Activated CD4-positive, alpha-beta T cell treated with anti-CD3 and anti-CD28 coated beads for 4 hours (primary cell): ENCODE results near the gene DGCR2.
"Not testable (repeated sequence)": the region's sequence is repeated elsewhere in the genome, so short reads cannot be mapped to it uniquely, and the experiment has no call there.

Experiments
- DNase-seq, 2 donors: peaks; one replicate each; pipeline ENCODE4 v3.0.0-alpha.2; 2020

The DGCR2 gene

DNA sequence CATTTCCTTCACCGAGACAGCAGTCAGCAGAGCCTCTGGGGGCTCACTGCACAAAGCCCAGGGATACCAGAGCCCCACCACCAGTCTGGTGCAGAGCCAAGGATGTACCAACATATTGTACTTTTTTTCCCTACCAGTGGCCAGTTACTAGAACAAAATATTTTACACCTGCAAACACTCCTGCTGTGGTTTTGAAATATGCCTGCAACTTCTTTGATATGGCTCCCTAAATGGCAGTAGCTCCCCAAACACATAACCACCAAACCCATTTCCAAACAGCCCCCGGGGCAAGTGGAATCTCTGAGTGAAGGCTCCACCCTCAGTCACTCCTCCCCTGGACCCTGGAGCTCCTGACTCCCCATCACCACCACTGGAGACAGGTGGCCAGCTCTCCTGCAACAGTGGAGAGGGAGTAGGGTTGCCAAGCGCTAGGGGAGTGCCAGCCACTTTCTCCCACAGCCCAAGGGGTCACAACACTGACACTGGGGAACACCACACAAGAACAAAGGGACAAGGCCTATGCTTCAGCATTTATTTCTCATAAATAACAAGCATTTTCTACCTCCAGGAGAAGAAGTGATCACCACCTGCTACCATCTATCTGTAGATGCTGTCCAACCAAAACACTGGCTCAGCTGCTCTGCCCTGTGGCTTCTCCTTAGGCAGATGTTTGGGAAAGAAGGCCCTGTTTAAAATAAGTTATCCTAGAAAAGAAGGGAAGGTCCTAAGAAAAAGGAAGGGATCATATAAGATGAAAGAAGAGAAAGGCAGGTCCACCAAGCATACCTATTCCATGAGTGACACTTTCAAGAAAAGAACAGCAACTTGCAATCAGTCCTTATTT is 15.1 kb downstream of the DGCR2 start:
- DNase-seq: no peak

DNA sequence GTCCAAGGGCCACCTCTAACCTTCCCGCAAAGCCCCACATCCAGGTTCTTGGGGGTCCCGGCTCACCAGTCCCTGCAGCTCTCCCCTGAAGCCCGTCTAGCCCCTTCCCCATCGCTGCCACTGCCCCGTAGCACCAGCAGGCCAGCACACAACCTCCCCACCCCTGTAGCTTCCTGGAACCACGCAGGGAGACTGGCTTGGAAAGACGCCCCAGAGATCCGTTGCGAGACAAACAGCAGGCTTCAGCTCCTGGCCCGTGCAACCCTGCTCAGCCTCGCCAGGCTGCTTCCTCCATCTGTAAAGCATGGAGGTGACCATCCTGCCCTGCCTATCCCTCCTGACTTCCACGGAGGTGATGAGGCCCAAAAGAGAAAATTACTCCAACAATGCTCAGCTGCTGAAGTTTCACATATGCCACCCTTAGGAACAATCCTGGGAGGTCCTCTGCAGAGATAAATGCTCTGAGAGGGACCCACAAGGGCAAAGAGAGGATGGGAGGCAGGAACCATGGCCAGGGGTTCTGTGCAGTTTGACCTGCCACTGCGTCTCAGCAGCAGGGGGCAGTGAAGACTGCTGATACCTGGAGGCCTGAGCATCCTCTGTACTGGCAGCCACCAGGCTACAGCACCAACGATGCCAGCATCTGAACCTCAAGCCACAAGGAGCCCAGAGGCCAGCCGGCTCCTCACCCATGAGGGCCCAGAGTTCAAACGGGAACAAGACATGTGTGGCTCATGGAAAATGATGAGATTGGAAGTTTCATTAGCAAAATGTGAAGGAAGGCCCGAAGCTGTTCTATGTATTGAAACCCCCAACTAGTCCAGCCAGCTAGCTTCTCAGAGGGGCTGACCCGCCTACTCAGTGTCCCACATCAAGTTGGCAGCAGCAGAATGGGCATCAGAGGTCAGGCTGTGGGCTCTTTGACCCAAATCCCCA is 16.1 kb downstream of the DGCR2 start:
- peak; percentile 41 to 49 for DNase-seq

DNA sequence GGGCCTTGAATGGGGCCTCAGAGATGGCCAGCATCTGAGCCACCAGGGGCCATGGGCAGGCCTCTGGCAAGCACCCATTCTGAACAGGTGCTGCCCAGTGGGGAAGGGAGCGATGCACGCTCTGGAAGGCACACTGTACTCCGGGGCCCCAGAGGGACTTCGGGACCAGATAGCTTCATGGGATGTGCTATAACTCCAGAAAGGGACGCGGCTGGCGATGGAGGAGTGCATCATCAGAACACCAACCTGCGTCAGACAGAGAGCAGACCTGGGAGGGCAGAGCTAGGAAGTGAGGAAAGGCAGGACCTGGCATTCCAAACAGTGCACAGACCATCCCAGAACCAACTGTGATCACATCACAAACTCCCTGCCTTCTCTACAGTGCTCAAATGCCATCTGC is 16.8 kb downstream of the DGCR2 start:
- no peak for DNase-seq

DNA sequence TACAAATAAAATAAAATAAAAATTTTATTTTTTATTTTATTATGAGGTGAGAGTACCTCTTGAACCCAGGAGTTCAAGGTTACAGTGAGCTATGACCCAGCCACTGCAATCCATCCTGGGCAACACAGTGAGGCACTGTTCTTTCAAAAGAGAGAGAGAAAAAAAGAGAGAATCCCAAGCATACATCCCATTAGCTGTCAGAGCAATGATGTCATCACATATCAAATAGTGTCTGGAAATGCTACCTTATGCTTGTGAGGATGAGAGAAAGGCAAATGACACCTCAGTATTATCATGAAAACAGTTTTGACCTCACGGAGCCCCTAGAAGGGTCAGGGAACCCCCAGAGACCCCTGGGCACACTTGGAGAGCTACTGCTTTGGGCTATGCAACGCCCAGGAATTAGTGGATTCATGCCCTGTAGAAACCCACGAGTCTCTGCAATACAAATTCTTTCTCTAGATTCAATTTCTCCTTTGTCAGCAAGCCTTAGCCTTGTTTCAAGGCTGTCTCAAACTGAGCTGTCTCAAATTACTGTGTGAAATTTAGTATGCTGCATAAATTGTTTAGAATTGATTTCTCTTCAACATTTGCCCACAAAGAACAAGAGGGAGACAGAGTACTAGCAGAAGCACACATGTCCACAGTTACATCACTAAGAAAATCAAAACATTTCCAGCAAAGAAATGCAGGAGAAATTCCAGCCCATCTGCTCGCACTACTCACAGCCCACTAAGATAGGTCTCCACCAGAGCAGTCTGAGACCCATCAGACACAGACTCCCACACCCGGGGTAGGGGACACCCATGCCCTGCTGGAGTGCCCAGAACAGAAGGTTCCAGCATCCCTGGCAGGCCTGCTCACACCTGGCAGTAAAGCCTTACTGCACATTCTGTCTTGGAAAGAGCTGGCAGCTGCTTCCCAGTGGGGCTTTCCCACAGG is 18.1 kb downstream of the DGCR2 start:
- DNase-seq: no peak

DNA sequence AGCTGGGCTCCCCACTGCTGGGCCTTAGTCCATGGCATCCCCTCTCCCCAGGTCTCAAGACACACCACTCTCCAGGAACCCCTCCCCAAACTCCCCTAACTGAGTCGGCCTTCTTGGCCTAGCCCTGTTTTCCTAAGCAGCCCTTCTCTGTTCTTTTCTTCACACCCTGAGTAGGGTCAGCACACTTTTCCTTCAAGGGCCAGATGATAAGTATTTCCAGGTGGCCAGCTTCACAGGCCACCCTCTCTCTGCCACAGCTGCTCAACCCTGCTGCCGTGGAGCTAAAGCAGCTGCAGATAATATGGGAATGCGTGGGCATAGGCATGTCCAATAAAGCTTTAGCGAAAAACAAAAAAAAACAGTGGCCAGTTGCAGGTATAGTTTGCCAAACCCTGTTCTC is 24.1 kb downstream of the DGCR2 start:
- no peak for DNase-seq

DNA sequence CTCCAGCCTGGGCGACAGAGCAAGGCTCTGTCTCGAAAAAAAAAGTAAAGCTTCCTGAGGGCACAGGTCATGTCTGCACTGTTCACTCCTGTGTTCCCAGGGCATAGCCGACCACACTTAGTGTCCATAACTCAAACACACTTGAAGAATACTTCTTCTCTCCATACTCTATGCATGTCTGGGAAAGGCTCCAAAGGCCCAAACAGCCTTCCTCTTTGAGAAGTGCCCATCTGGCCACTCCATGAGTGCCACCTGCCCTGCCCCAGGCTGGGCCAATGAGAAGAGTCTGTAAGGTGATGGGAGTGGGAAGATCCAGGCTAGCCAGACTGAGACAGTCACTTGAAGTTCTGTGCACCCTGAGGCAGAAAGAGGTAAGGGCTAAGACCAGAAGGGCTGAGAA is 24.7 kb downstream of the DGCR2 start:
- DNase-seq: no peak

DNA sequence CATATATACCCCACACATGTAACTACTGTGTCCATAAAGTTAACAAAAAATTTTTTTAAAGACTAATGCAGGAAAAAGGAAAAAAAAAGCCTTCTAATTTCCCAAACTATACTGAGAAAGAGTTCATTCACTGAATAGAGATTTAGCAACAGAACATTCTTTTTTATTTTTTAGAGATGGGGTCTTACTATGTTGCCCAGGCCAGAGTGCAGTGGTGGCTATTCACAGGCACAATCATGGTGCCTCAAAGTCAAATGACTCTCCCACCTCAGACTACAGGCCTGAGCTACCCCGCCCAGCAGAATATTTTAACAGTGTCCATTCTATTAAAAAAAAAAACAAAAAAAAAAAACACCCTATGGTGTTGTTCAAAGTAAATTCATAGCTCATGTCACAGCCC is 25.7 kb downstream of the DGCR2 start:
- no peak for DNase-seq

DNA sequence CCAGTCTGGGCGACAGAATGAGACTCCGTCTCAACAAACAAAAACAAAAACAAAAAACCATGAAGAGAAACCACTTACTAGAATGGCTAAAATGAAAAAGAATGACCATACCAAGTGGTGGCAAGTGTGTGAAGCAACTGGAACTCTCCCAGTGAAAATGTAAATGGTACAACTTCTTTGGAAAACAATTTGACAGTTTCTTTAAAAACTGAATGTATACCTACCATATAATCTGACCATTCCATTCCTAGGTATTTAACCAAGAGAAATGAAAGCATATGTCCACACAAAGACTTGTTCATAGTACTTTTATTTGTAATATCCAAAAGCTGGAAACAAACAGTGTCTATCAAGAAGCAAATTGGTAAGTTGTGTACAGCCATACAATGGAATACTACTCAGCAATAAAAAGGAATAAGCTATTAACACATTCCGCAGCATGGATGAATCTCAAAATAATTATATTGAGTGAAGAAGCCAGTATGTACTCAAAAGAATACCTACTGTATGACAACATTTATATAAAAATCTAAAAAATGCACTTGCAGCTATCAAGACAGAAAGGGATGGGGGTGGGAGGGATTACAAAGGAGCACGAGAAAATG is 27.7 kb downstream of the DGCR2 start:
- no peak for DNase-seq

DNA sequence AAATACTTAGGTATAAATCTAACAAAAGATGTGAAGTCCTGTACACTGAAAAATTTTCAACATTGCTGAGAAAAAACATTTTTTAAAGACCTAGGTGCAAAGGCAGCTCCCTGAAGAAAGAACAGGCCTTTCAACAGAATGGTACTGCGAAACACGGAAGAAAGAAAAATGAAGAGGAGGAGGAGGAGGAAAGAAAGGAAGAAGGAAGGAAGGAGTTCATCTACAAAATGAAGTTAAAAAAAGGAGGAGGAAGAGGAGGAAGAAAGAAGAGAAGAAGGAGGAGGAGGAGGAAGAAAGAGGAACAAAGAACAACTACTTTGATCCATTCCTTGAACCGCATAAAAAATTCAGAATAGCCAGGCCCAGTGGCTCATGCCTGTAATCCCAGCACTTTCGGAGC is 29.5 kb downstream of the DGCR2 start:
- no peak for DNase-seq

DNA sequence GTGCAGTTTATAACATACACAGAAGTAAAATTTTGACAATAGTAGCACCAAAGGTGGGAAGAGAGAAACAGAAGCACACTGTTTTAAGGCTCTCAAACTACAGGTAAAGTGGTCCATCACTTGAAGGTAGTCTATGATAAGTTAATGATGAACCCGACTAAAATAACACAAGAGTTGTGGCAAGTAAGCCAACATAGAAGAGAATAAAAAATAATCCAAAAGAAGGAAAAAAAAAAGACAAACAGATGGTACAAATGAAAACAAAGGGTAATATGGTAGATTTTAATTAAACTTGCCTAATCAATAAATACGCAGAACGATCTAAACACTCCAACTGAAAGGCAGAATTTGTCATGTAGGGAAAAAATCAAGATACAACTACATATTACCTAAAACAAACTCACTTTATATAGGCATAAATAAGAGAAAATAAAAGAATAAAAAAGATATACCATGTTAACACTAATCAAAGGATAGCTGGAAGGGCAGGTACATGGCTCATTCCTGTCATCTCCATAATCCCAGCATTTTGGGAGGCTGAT is 31.6 kb downstream of the DGCR2 start:
- DNase-seq: no peak

DNA sequence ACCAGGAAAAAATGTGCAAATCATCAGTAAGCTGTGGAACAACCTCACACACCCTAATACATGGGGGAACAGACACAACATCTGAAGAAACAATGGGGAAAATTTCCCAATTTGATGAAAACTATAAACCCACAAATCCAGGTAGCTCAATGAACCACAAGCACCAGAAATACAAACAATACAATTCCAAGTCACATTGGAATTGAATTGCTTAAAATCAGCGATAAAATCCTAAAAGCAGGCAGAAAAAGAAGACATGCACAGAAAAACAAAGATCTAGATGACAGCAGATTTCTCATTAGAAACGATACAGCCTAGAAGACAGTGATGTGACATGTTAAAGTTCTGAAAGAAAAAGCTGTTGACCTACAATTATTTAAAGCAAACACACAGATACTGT is 32.0 kb downstream of the DGCR2 start:
- DNase-seq: no peak

DNA sequence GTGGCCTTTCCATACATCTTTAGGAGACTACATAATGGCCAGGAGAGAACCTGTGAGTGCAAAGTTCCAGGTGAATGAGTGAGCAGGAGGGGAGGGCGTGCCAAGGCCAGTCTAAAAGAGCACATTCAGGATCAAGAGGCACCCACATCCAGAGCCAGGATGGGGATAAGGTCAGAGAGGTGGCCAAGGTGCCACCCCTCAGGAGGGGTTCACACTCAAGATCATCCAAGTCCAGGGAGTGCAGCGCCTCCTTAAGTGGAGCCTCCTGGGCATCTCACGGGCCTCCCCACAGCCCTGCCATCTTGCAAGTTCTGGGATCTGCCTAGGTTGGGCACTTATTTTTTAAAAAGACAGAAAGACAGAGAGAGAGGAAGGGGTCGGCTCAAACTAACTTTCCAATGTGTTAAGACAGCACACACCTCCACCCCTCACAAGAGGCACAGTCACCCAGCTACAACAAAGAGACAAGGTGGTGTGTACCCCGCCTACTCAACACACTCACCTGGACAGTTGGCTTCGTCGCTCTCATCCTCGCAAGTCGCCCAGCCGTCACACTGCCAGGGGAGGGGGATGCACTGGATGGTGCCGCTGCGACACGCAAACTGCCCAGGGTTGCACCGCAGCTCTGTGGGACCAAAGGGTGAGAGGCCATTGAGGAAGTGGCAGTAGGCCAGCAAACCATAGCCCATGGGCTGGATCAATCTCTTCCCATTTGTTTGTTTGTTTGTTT is 33.2 kb downstream of the DGCR2 start:
- DNase-seq: no peak

DNA sequence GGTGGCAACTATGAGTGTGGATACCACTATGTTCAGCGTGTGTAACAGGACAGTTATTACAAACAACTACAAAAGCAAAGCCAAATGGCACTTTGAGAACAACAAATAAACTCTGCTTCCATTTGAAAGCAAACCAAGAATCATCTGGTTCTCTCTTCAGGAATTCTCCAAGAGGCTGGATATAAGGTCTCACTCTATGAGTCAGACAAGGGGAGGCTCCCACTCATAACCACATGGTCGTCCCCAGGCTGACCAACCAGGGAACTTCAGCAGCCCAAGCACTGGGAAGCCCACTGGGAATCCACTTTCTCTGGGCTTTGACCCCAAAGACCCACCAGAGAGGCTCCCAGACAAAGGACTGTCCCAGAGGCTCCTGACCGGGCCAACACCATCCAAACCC is 35.3 kb downstream of the DGCR2 start:
- DNase-seq: no peak

DNA sequence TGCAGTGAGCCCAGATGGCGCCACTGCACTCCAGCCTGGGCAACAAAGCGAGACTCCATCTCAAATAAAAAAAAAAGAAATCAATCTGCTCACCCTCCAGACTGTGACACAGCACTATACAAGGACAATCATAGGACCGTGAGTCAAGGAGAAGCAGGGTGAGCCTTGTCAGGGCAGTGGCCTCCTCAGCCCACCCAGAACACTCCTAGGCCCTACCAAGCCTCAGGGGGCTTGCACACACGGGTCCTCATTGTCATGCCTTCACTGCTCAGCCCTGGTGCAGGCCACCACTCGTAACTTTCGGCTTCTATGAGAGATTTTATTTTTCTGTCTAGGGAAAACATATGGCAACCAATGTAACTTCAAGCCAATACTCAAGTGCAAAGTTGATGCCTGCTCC is 35.8 kb downstream of the DGCR2 start:
- DNase-seq: no peak

DNA sequence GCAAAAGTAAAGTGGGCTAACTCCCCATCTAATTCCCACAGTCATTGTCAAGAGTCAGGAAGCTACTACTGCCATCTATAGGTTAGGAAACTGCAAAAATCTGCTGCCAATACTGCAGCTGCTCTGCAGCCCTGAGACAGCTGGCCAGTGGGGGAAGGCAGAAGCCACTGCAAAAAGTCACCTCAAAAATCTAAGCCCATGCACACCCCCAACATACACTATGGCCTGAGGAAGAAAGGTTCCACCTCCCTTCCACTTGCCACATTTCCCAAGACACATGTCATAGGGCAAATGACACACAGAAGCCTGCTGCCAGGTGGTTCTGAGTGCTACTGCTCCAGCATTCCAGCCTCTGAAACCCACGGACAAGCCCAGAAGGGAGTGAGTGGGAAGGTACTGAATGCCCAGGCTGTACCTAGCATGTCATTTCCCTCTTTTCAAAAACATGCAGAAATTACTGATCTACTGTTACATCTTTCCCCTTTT is 36.9 kb downstream of the DGCR2 start:
- no peak for DNase-seq

DNA sequence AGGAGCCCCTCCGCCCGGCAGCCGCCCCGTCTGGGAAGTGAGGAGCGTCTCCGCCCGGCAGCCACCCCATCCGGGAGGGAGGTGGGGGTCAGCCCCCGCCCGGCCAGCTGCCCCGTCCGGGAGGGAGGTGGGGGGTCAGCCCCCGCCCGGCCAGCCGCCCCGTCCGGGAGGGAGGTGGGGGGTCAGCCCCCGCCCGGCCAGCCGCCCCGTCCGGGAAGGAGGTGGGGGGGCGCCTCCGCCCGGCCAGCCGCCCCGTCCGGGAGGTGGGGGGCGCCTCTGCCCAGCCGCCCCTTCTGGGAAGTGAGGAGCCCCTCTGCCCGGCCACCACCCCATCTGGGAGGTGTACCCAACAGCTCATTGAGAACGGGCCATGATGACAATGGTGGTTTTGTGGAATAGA is 37.6 kb downstream of the DGCR2 start:
- DNase-seq: not testable (repeated sequence)

DNA sequence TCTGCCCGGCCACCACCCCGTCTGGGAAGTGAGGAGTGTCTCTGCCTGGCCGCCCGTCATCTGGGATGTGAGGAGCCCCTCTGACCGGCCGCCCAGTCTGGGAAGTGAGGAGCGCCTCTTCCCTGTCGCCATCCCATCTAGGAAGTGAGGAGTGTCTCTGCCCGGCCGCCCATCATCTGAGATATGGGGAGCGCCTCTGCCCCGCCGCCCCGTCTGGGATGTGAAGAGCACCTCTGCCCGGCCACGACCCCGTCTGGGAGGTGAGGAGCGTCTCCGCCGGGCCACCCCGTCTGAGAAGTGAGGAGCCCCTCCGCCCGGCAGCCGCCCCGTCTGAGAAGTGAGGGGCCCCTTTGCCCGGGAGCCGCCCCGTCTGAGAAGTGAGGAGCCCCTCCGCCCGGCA is 38.1 kb downstream of the DGCR2 start:
- not testable (repeated sequence) for DNase-seq

DNA sequence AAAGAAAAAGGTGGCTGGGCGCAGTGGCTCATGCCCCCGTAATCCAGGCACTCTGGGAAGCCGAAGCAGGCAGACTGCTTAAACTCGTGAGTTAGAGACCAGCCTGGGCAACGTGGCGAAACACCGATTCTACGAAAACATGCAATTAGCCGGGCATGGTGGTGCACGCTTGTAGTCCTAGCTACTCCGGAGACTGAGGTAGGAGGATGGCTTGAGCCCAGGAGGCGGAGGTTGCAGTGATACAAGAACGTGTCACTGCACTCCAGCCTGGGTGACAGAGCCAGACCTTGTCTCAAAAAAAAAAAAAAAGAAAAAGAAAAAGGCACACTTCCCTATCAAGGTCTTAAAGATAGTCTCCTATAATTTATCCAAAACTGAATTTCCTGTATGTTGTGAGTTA is 39.4 kb downstream of the DGCR2 start:
- DNase-seq: no peak

DNA sequence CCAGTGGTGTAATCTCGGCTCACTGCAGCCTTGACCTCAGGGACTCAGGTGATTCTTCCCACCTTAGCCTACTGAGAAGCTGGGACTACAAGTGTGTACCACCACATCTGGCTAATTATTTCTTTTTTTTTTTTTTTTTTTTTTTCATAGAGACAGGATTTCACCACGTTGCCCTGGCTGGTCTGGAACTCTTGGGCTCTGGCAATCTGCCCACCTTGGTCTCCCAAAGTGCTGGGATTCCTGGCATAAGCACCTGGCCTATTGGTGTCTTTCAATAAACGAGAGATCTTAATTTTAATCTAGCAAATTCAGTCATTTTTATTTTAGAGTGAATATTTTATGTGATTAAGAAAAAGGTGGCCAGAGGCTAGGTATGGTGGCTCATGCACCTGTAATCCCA is 40.1 kb downstream of the DGCR2 start:
- no peak for DNase-seq

DNA sequence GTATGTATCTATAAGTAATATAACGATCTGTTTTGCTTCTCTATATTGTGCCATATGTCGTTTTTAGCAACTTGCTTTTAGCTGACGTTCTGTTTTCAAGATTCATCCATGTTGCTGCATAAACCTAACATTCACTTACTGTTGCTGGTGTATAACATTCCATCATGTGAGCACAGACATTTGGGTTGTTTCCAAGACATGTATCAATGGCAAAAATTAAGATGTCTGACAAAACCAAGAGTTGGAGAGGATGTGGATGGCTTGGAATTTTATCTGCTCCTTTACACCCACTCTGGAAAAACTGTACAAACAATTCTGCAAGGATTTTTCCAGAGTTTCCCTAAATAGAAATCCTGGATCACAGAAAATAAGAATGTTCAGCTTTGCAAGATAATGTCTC is 40.9 kb downstream of the DGCR2 start:
- no peak for DNase-seq

DNA sequence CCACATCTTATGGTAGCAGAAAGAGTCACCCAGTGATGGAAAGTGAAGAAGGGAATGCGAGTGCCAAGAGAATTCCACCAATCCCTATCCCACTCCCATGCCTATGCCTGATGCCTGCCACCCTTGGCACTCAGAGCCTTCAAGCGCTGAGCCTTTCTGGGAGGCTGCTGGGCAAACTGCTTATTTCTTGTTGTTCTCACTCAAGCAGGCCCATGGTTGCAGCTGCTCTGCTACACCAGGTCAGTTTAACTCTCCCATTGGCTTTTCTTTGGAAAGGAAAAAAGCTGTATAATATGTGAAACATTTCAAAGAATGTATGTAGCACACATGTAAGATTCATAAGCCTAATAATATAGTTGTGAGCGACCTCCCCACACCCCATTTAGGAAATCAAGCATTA is 41.4 kb downstream of the DGCR2 start:
- DNase-seq: no peak
